ENCODE measurements around the gene MYRIP. TPM values are rescaled to one million over a fixed set of nuclear protein-coding genes. Genes with fewer than 3 reads are reported as not detected.

Gene MYRIP
- total and polyA plus RNA-seq, 2 experiments from 2014 or later, result 1.5 to 1.8 TPM

- H3K27ac ChIP-seq (ENCODE audit: low read depth), result no peak overlapping the region
These were observed 203.0 kb downstream of the MYRIP start for GRCh38 chr3:40012381-40012780.

More at GRCh38 chr3:40012381-40012780, 203.0 kb downstream of the MYRIP start:
- peaks cover 5% of the 10 kb centered on the region; the same call in 1 of the 2 replicates for H3K4me1 ChIP-seq (ENCODE audit: insufficient read depth)
- Mint-ChIP-seq H3K9me3 (no peaks in the 10 kb centered on the region; the same call in 2 of the 3 replicates), H3K4me1 (peaks cover 13% of the 10 kb centered on the region; the same call in 2 of the 3 replicates), H3K36me3 (ENCODE audit: low read depth) (no peaks in the 10 kb centered on the region), H3K27me3 (ENCODE audit: insufficient read depth, low read depth, poor library complexity) (no peaks in the 10 kb centered on the region), H3K27ac (no peak overlapping the region), H3K4me3 (no peak overlapping the region)
- no peak overlapping the region for H3K4me2 ChIP-seq
- H3K36me3 ChIP-seq (ENCODE audit: insufficient read depth), result no peaks in the 10 kb centered on the region
- DNase-seq (ENCODE audit: low spot score), result no peak
- no peaks in the 10 kb centered on the region for H4K20me1 ChIP-seq (replicated peaks; ENCODE audit: insufficient read depth)
- peaks cover 7% of the 10 kb centered on the region for H3K9me2 ChIP-seq (ENCODE audit: insufficient read depth)
- H3K79me2 ChIP-seq (replicated peaks; ENCODE audit: insufficient read depth), result no peaks in the 10 kb centered on the region
- no peak for ATAC-seq
- no peaks in the 10 kb centered on the region for H3K27me3 ChIP-seq (ENCODE audit: insufficient read depth)
- TF ChIP-seq STAT1 (IDR thresholded peaks at IDR 0.05; ENCODE audit: unreplicated experiment) (no peak), EZH2phosphoT487 (IDR thresholded peaks at IDR 0.05; ENCODE audit: unreplicated experiment) (no peak), ZNF462 (CRISPR knock-in tag; IDR thresholded peaks at IDR 0.05) (no peak), CREB1 (CRISPR knock-in tag; IDR thresholded peaks at IDR 0.05; ENCODE audit: low read depth) (no peak), REST (IDR thresholded peaks at IDR 0.05; ENCODE audit: unreplicated experiment) (no peak), ZNF114 (CRISPR knock-in tag; IDR thresholded peaks at IDR 0.05) (no peak)
- H3K4me3 ChIP-seq, result no peak overlapping the region
- no peaks in the 10 kb centered on the region for H3F3A ChIP-seq (replicated peaks; ENCODE audit: low read depth)
- H2AFZ ChIP-seq, result no peak overlapping the region
